H9 (cell line): Measurements from ENCODE around the gene FARP2. TPM values are rescaled to one million over a fixed set of nuclear protein-coding genes. Genes with fewer than 3 reads are reported as not detected.
A peak's percentile ranks its signal among the peaks of the same experiment; 100 is the strongest.

Source experiments
- DNase-seq: peaks from one replicate; pipeline ENCODE4 v3.0.0-alpha.2; 2017
- H2AFZ ChIP-seq: one replicate; pipeline ENCODE4 v1.6.1; 2013; ENCODE audit warnings: mild to moderate bottlenecking, low read length, control low read depth, moderate library complexity
- H2AK5ac ChIP-seq: 2 replicates; pipeline ENCODE4 v1.6.1; 2013; ENCODE audit warnings: low read length, control low read depth, mixed read lengths; ENCODE audit not compliant: insufficient read length
- H2BK120ac ChIP-seq: one replicate; pipeline ENCODE4 v1.6.1; 2013; ENCODE audit warnings: low read depth, mild to moderate bottlenecking, low read length, control low read depth, inconsistent platforms; ENCODE audit not compliant: poor library complexity, severe bottlenecking
- H2BK12ac ChIP-seq: 2 replicates; pipeline ENCODE4 v1.6.1; 2013; ENCODE audit warnings: low read length, control low read depth, mixed read lengths, low read depth; ENCODE audit not compliant: insufficient read length
- H2BK15ac ChIP-seq: 2 replicates; pipeline ENCODE4 v1.6.1; 2013; ENCODE audit warnings: low read depth, low read length, control low read depth
- H2BK20ac ChIP-seq: one replicate; pipeline ENCODE4 v1.6.1; 2013; ENCODE audit warnings: low read depth, mild to moderate bottlenecking, low read length, control low read depth, inconsistent platforms; ENCODE audit not compliant: poor library complexity, severe bottlenecking
- H2BK5ac ChIP-seq: 2 replicates; pipeline ENCODE4 v1.6.1; 2013; ENCODE audit warnings: low read length, control low read depth, mixed read lengths; ENCODE audit not compliant: insufficient read length
- H3K14ac ChIP-seq: 2 replicates; pipeline ENCODE4 v1.6.1; 2013; ENCODE audit warnings: low read length, control low read depth; ENCODE audit not compliant: insufficient read depth
- H3K18ac ChIP-seq: 2 replicates; pipeline ENCODE4 v1.6.1; 2013; ENCODE audit warnings: low read depth, mild to moderate bottlenecking, mixed read lengths, low read length, control low read depth; ENCODE audit not compliant: insufficient read length
- H3K23ac ChIP-seq: 2 replicates; pipeline ENCODE4 v1.6.1; 2013; ENCODE audit warnings: low read length, control low read depth, mixed read lengths, low read depth; ENCODE audit not compliant: insufficient read length
- H3K23me2 ChIP-seq: 2 replicates; pipeline ENCODE4 v1.6.1; 2013; ENCODE audit warnings: low read depth, mild to moderate bottlenecking, mixed read lengths, low read length, control low read depth; ENCODE audit not compliant: insufficient read length, poor library complexity, severe bottlenecking
- H3K27ac ChIP-seq: 2 replicates; pipeline ENCODE4 v1.5.1; 2013; ENCODE audit warnings: low read length, control low read depth, mixed read lengths, low read depth; ENCODE audit not compliant: insufficient read length
- H3K27me3 ChIP-seq: 2 replicates; pipeline ENCODE4 v1.6.1; 2013; ENCODE audit warnings: low read length, control low read depth, inconsistent platforms; ENCODE audit not compliant: insufficient read depth
- H3K4ac ChIP-seq: 2 replicates; pipeline ENCODE4 v1.6.1; 2013; ENCODE audit warnings: low read depth, mild to moderate bottlenecking, control low read depth, inconsistent platforms, low read length, moderate library complexity
- H3K4me1 ChIP-seq: 2 replicates; pipeline ENCODE4 v1.6.1; 2013; ENCODE audit warnings: low read length, control low read depth, inconsistent platforms; ENCODE audit not compliant: insufficient read depth
- H3K4me2 ChIP-seq: 2 replicates; pipeline ENCODE4 v1.6.1; 2013; ENCODE audit warnings: low read length, control low read depth, mixed read lengths; ENCODE audit not compliant: insufficient read length, insufficient read depth
- H3K56ac ChIP-seq: 2 replicates; pipeline ENCODE4 v1.6.1; 2013; ENCODE audit warnings: low read depth, mild to moderate bottlenecking, mixed read lengths, low read length, control low read depth; ENCODE audit not compliant: insufficient read length
- H3K79me1 ChIP-seq: 2 replicates; pipeline ENCODE4 v1.6.1; 2013; ENCODE audit warnings: low read depth, mild to moderate bottlenecking, moderate library complexity, low read length, control low read depth, inconsistent platforms; ENCODE audit not compliant: insufficient read depth, poor library complexity, severe bottlenecking
- H3K79me2 ChIP-seq: 2 replicates; pipeline ENCODE4 v1.6.1; 2013; ENCODE audit warnings: low read length, control low read depth, inconsistent platforms; ENCODE audit not compliant: insufficient read depth
- H3K9ac ChIP-seq: 2 replicates; pipeline ENCODE4 v1.6.1; 2013; ENCODE audit warnings: low read length, control low read depth, mixed read lengths; ENCODE audit not compliant: insufficient read length; ENCODE audit errors: extremely low read depth
- H3K9me3 ChIP-seq: one replicate; pipeline ENCODE4 v1.6.1; 2013; ENCODE audit warnings: low read depth, low read length, inconsistent platforms; ENCODE audit not compliant: control insufficient read depth
- H3T11ph ChIP-seq: one replicate; pipeline ENCODE4 v1.6.1; 2013; ENCODE audit warnings: mild to moderate bottlenecking, low read length, control low read depth, inconsistent platforms
- H4K20me1 ChIP-seq: one replicate; pipeline ENCODE4 v1.6.1; 2013; ENCODE audit not compliant: control insufficient read depth, insufficient read length, insufficient read depth
- H4K5ac ChIP-seq: 2 replicates; pipeline ENCODE4 v1.6.1; 2013; ENCODE audit warnings: low read depth, mild to moderate bottlenecking, mixed read lengths, low read length, control low read depth; ENCODE audit not compliant: insufficient read length
- H4K8ac ChIP-seq: replicated peaks from 2 replicates; pipeline ENCODE4 v1.6.1; 2013; ENCODE audit warnings: low read length, control low read depth, mixed read lengths, low read depth; ENCODE audit not compliant: insufficient read length
- H4K91ac ChIP-seq: 2 replicates; pipeline ENCODE4 v1.6.1; 2013; ENCODE audit warnings: low read depth, mild to moderate bottlenecking, moderate library complexity, mixed read lengths, low read length, control low read depth; ENCODE audit not compliant: insufficient read length
- H3K27ac Mint-ChIP-seq, 3 experiments: 2 replicates in 2 of 3; 3 replicates in 1 of 3; pipeline ENCODE4 v1.8.0; 2020 to 2021; ENCODE audit warnings: mixed read lengths in 3 of 3, mild to moderate bottlenecking in 1 of 3, moderate library complexity in 1 of 3
- H3K27me3 Mint-ChIP-seq: 2 replicates; pipeline ENCODE4 v1.8.0; 2021; ENCODE audit warnings: low read depth, mild to moderate bottlenecking, moderate library complexity, mixed read lengths
- H3K36me3 Mint-ChIP-seq, 3 experiments: 2 replicates in 2 of 3; 3 replicates in 1 of 3; pipeline ENCODE4 v1.8.0; 2020 to 2021; ENCODE audit warnings: low read depth in 3 of 3, mixed read lengths in 3 of 3; ENCODE audit not compliant: insufficient read depth in 1 of 3
- H3K4me1 Mint-ChIP-seq, 2 experiments: 2 replicates each; pipeline ENCODE4 v1.8.0; 2020; ENCODE audit warnings: mixed read lengths in 2 of 2
- H3K4me3 Mint-ChIP-seq, 2 experiments: 2 replicates in 1 of 2; 3 replicates in 1 of 2; pipeline ENCODE4 v1.8.0; 2020 to 2021; ENCODE audit warnings: mild to moderate bottlenecking in 2 of 2, mixed read lengths in 2 of 2, moderate library complexity in 1 of 2
- H3K9me3 Mint-ChIP-seq, 2 experiments: 2 replicates in 1 of 2; 3 replicates in 1 of 2; pipeline ENCODE4 v1.8.0; 2020; ENCODE audit warnings: mild to moderate bottlenecking in 2 of 2, mixed read lengths in 2 of 2, moderate library complexity in 1 of 2
- CTCF ChIP-seq: fragments of 200-600 bp; sonication (generic); conservative IDR thresholded peaks from 3 replicates; pipeline ENCODE4 v1.8.0; 2021; ENCODE audit warnings: antibody characterized with exemption, mild to moderate bottlenecking
- WGBS: extraction: QIAGEN DNeasy Blood & Tissue Kit; methylation state at CpG from one replicate; pipeline ENCODE4 v1.1.7; 2013; ENCODE audit warnings: missing lambda C conversion rate, low lambda C conversion rate, mixed read lengths; ENCODE audit not compliant: insufficient read length; ENCODE audit errors: extremely low coverage; 5-methylcytosine and 5-hydroxymethylcytosine counted together
- total RNA-seq: library from RNA; stranded (reverse); gene quantifications from 2 replicates; pipeline ENCODE4 v1.2.1, GENCODE V29; 2021

Gene FARP2
- total RNA-seq, 1 experiment from 2014 or later, result 33.9 TPM

- H3K9me3 Mint-ChIP-seq, result no peaks in the 10 kb centered on the region
- H3T11ph ChIP-seq, result no peak overlapping the region
- H3K4me2 ChIP-seq, result no peak overlapping the region
- H2BK20ac ChIP-seq, result no peak overlapping the region
- H4K20me1 ChIP-seq, result no peaks in the 10 kb centered on the region
- H2AK5ac ChIP-seq, result no peak overlapping the region
- H3K4me1 ChIP-seq, result no peaks in the 10 kb centered on the region
- H3K27me3 ChIP-seq, result no peaks in the 10 kb centered on the region
- TF ChIP-seq CTCF, result no peak
- H3K18ac ChIP-seq, result no peak overlapping the region
- H3K4me3 Mint-ChIP-seq, result no peak overlapping the region
- no peak overlapping the region for H3K23ac ChIP-seq
- no peak overlapping the region for H4K5ac ChIP-seq
- no CpG with 5 or more reads among the region's 15 CpGs for WGBS
- no peaks in the 10 kb centered on the region for H3K9me3 ChIP-seq
- H3K56ac ChIP-seq, result no peak overlapping the region
- H2BK15ac ChIP-seq, result no peak overlapping the region
- H4K8ac ChIP-seq, result no peak overlapping the region
- no peaks in the 10 kb centered on the region for H3K79me1 ChIP-seq
- H3K27ac ChIP-seq, result no peak overlapping the region
- H2BK12ac ChIP-seq, result no peak overlapping the region
- H2BK5ac ChIP-seq, result no peak overlapping the region
- no peaks in the 10 kb centered on the region for H3K79me2 ChIP-seq
- H3K27ac Mint-ChIP-seq, result peak overlapping the region in 1 of 3 experiments; percentile 39; a peak in 2 of 7 replicates
- H2AFZ ChIP-seq, result no peak overlapping the region
- no peak overlapping the region for H3K9ac ChIP-seq
- no peak overlapping the region for H3K14ac ChIP-seq
- no peak for DNase-seq
- H4K91ac ChIP-seq, result no peak overlapping the region
- H3K27me3 Mint-ChIP-seq, result peaks cover 8% of the 10 kb centered on the region
- peaks cover 2 to 3% of the 10 kb centered on the region in 2 experiments; a peak in 2 of 4 replicates for H3K4me1 Mint-ChIP-seq
- H3K36me3 Mint-ChIP-seq, result peaks cover 5 to 22% (median 17%) of the 10 kb centered on the region in 3 experiments; a peak in 6 of 7 replicates
- no peak overlapping the region for H2BK120ac ChIP-seq
- no peaks in the 10 kb centered on the region for H3K23me2 ChIP-seq
- no peak overlapping the region for H3K4ac ChIP-seq
Measured at GRCh38 chr2:241489733-241490680, 133.9 kb downstream of the FARP2 start.
